HCT116 (cell line): ENCODE measurements around the gene FOXP1. TPM values are rescaled to one million over a fixed set of nuclear protein-coding genes. Genes with fewer than 3 reads are reported as not detected.

Experiments used
- ATAC-seq: fragments of 200-7000 bp; cut with Tn5 transposase; 2 replicates; pipeline ENCODE4 v1.9.1; 2020; ENCODE audit warnings: mild to moderate bottlenecking, moderate library complexity
- BruUV-seq: library from RNA; stranded (reverse); fragments of 400-500 nt; replicated peaks from 2 replicates; lab custom pipeline; 2021; lab: Mats Ljungman, UMichigan
- CTCF ChIA-PET: fragments of 300-600 bp; sonication (Branson Sonifier 250); formaldehyde crosslinking; loops from one replicate; lab custom pipeline; 2021; ENCODE audit warnings: antibody characterized with exemption; lab: Charles Lee
- POLR2A ChIA-PET: fragments of 300-600, 350-600 bp; sonication (Branson Sonifier 250); formaldehyde crosslinking; loops from one replicate; lab custom pipeline; 2021; ENCODE audit warnings: antibody characterized with exemption; lab: Charles Lee
- RAD21 ChIA-PET, 2 experiments: fragments of 300-600 bp; sonication (Branson Sonifier 250); formaldehyde crosslinking; loops; one replicate each; lab custom pipeline; 2023; ENCODE audit warnings: low total read pairs in 2 of 2; ENCODE audit not compliant: uncharacterized antibody in 2 of 2, unreplicated experiment in 2 of 2, low non-redundant PET in 1 of 2; lab: Charles Lee
- DNase-seq: peaks from one replicate; pipeline ENCODE4 v3.0.0-alpha.2; 2010; ENCODE audit warnings: low read depth, low spot score
- H2AFZ ChIP-seq: fragments of 200-600 bp; shearing (Covaris generic), sonication (generic); 2 replicates; pipeline ENCODE4 v1.6.1; 2017; ENCODE audit warnings: low read depth, mixed run types, mixed read lengths, antibody characterized with exemption, low read length; ENCODE audit not compliant: poor library complexity, severe bottlenecking
- H3K27ac ChIP-seq: 2 replicates; pipeline ENCODE4 v1.5.1; 2012; ENCODE audit warnings: low read depth, low read length
- H3K27me3 ChIP-seq: fragments of 200-600 bp; sonication (generic); 2 replicates; pipeline ENCODE4 v1.6.1; 2016; ENCODE audit warnings: mixed run types, low read length, mixed read lengths; ENCODE audit not compliant: insufficient read depth
- H3K36me3 ChIP-seq, 2 experiments: fragments of 200-500 bp in 1 of 2; fragments of 200-600 bp in 1 of 2; sonication (Bioruptor generic) in 1 of 2; sonication (generic) in 1 of 2; 2 replicates each; pipeline versions ENCODE4 v1.5.1 to v1.6.1; 2014 to 2016; ENCODE audit warnings: low read length in 2 of 2, inconsistent platforms in 1 of 2, mixed read lengths in 1 of 2, mixed run types in 1 of 2; ENCODE audit not compliant: insufficient read depth in 2 of 2, control insufficient read depth in 1 of 2
- H3K4me1 ChIP-seq, 2 experiments: fragments of 200-600 bp in 1 of 2; sonication (generic) in 1 of 2; 2 replicates each; pipeline versions ENCODE4 v1.5.1 to v1.6.1; 2012 to 2017; ENCODE audit warnings: low read length in 2 of 2, inconsistent platforms in 1 of 2, mild to moderate bottlenecking in 1 of 2, mixed read lengths in 1 of 2, mixed run types in 1 of 2, moderate library complexity in 1 of 2; ENCODE audit not compliant: insufficient read depth in 2 of 2, control insufficient read depth in 1 of 2
- H3K4me2 ChIP-seq: fragments of 200-600 bp; sonication (generic); 2 replicates; pipeline ENCODE4 v1.6.1; 2017; ENCODE audit warnings: mixed run types, low read length, mixed read lengths
- H3K4me3 ChIP-seq, 2 experiments: fragments of 200-600 bp in 1 of 2; sonication (generic) in 1 of 2; replicated peaks in 1 of 2; 2 replicates each; pipeline ENCODE4 v1.5.1; 2011 to 2016; ENCODE audit warnings: low read length in 2 of 2, control low read depth in 1 of 2, low read depth in 1 of 2, mild to moderate bottlenecking in 1 of 2, mixed read lengths in 1 of 2, mixed run types in 1 of 2
- H3K79me2 ChIP-seq: fragments of 200-600 bp; sonication (generic); 2 replicates; pipeline ENCODE4 v1.6.1; 2017; ENCODE audit warnings: mild to moderate bottlenecking, mixed run types, low read length, moderate library complexity, mixed read lengths; ENCODE audit not compliant: insufficient read depth
- H3K9ac ChIP-seq: fragments of 200-600 bp; sonication (generic); 2 replicates; pipeline ENCODE4 v1.6.1; 2016; ENCODE audit warnings: low read length, mixed read lengths
- H3K9me2 ChIP-seq: fragments of 200-600 bp; sonication (generic), shearing (Covaris generic); 2 replicates; pipeline ENCODE4 v1.6.1; 2017; ENCODE audit warnings: mixed run types, mild to moderate bottlenecking, moderate library complexity; ENCODE audit not compliant: insufficient read depth
- H3K9me3 ChIP-seq, 2 experiments: fragments of 200-500 bp in 1 of 2; fragments of 200-600 bp in 1 of 2; sonication (Bioruptor generic) in 1 of 2; sonication (generic) in 1 of 2; 2 replicates each; pipeline ENCODE4 v1.6.1; 2014 to 2017; ENCODE audit warnings: low read length in 2 of 2, mixed read lengths in 2 of 2, inconsistent platforms in 1 of 2, low read depth in 1 of 2, mild to moderate bottlenecking in 1 of 2, mixed run types in 1 of 2, moderate library complexity in 1 of 2; ENCODE audit not compliant: control insufficient read depth in 1 of 2, insufficient read depth in 1 of 2
- H4K20me1 ChIP-seq: fragments of 200-600 bp; sonication (generic), shearing (Covaris generic); 2 replicates; pipeline ENCODE4 v1.6.1; 2017; ENCODE audit warnings: mixed run types, mild to moderate bottlenecking, moderate library complexity; ENCODE audit not compliant: insufficient read depth
- CBX3 ChIP-seq: IDR thresholded peaks from 2 replicates; pipeline ENCODE4 v1.6.1; 2012; ENCODE audit warnings: low read depth
- CTCF ChIP-seq, 3 experiments: fragments of 200-600 bp in 1 of 3; sonication (generic) in 1 of 3; IDR thresholded peaks in 2 of 3; conservative IDR thresholded peaks in 1 of 3; 2 replicates each; pipeline ENCODE4 v1.5.1; 2012 to 2017; ENCODE audit warnings: low read depth in 2 of 3, low read length in 2 of 3, antibody characterized with exemption in 1 of 3, borderline replicate concordance in 1 of 3, control low read depth in 1 of 3, mild to moderate bottlenecking in 1 of 3, mixed read lengths in 1 of 3, mixed run types in 1 of 3, moderate library complexity in 1 of 3; ENCODE audit not compliant: insufficient read depth in 1 of 3
- EGR1 ChIP-seq: IDR thresholded peaks from 2 replicates; pipeline ENCODE4 v1.6.1; 2012; ENCODE audit warnings: low read depth
- ELF1 ChIP-seq: IDR thresholded peaks from 2 replicates; pipeline ENCODE4 v1.6.1; 2012; ENCODE audit warnings: low read depth, borderline replicate concordance
- EZH2 ChIP-seq: fragments of 200-600 bp; sonication (generic); IDR thresholded peaks from 2 replicates; pipeline ENCODE4 v1.6.1; 2017; ENCODE audit warnings: antibody characterized with exemption, mixed run types
- EZH2phosphoT487 ChIP-seq: fragments of 200-600 bp; IDR thresholded peaks from 2 replicates; pipeline ENCODE4 v1.6.1; 2018; ENCODE audit warnings: antibody characterized with exemption, borderline replicate concordance
- FOSL1 ChIP-seq: IDR thresholded peaks from 2 replicates; pipeline ENCODE4 v1.6.1; 2012; ENCODE audit warnings: low read depth
- JUND ChIP-seq: IDR thresholded peaks from 2 replicates; pipeline ENCODE4 v1.6.1; 2012
- POLR2A ChIP-seq: IDR thresholded peaks from 2 replicates; pipeline ENCODE4 v1.7.0; 2011; ENCODE audit warnings: borderline replicate concordance; ENCODE audit not compliant: insufficient read depth, insufficient read length; ENCODE audit errors: extremely low read depth
- POLR2AphosphoS5 ChIP-seq: IDR thresholded peaks from 2 replicates; pipeline ENCODE4 v1.6.1; 2011; ENCODE audit warnings: mild to moderate bottlenecking, low read depth, low read length, moderate library complexity
- REST ChIP-seq: IDR thresholded peaks from 2 replicates; pipeline ENCODE4 v1.6.1; 2012; ENCODE audit warnings: low read depth
- SIN3A ChIP-seq: IDR thresholded peaks from 2 replicates; pipeline ENCODE4 v1.6.1; 2012; ENCODE audit warnings: low read depth
- SP1 ChIP-seq: IDR thresholded peaks from 2 replicates; pipeline ENCODE4 v1.6.1; 2012; ENCODE audit warnings: low read depth
- SRF ChIP-seq: IDR thresholded peaks from 2 replicates; pipeline ENCODE4 v1.6.1; 2012; ENCODE audit warnings: low read depth
- TCF7L2 ChIP-seq: IDR thresholded peaks from 2 replicates; pipeline ENCODE4 v1.7.0; 2011; ENCODE audit warnings: borderline replicate concordance, inconsistent platforms; ENCODE audit not compliant: insufficient read depth, insufficient read length; ENCODE audit errors: extremely low read depth
- ZFX ChIP-seq: fragments of 450-650 bp; IDR thresholded peaks from 2 replicates; pipeline ENCODE4 v1.6.1; 2017
- ZNF274 ChIP-seq: fragments of 200-500 bp; sonication (Bioruptor generic); IDR thresholded peaks from 2 replicates; pipeline ENCODE4 v1.6.1; 2014; ENCODE audit warnings: mild to moderate bottlenecking, low read depth, low read length, inconsistent platforms
- intact Hi-C: fragments of 100-400 bp; cut with micrococcal nuclease; formaldehyde crosslinking; loops from 2 replicates; pipeline ENCODE4 v1.10.0; 2022
- total RNA-seq: library from RNA; stranded (reverse); gene quantifications from one replicate; pipeline ENCODE4 v1.2.1, GENCODE V29; 2021; ENCODE audit not compliant: unreplicated experiment

Gene FOXP1
- total RNA-seq, 1 experiment from 2014 or later: 11.4 TPM

GRCh38 chr3:70943886-70944285, 639.6 kb downstream of the FOXP1 start:
- no peaks in the 10 kb centered on the region for H4K20me1 ChIP-seq
- CTCF ChIA-PET: no interaction called here
- intact Hi-C loops: no loop called here
- H3K4me2 ChIP-seq: no peak overlapping the region
- no peaks in the 10 kb centered on the region for H3K4me1 ChIP-seq
- no peak overlapping the region for H3K4me3 ChIP-seq
- H3K36me3 ChIP-seq: no peaks in the 10 kb centered on the region
- no peak overlapping the region for H3K9ac ChIP-seq
- H3K9me3 ChIP-seq: no peaks in the 10 kb centered on the region
- no peak overlapping the region for H3K27ac ChIP-seq
- DNase-seq: no peak
- TF ChIP-seq SP1 (no peak), SIN3A (no peak), SRF (no peak), ZFX (no peak), EZH2phosphoT487 (no peak), EZH2 (no peak)
- RAD21 ChIA-PET: no interaction called here
- no peak overlapping the region for H2AFZ ChIP-seq
- ATAC-seq: no peak
- POLR2A ChIA-PET: no interaction called here
- no peaks in the 10 kb centered on the region for H3K9me2 ChIP-seq
- H3K79me2 ChIP-seq: no peaks in the 10 kb centered on the region
- no peaks in the 10 kb centered on the region for H3K27me3 ChIP-seq
- no TSS peak for BruUV-seq

GRCh38 chr3:70933105-70933810, 650.3 kb downstream of the FOXP1 start:
- ChIA-PET POLR2A (no interaction called here), CTCF (no interaction called here), RAD21 (no interaction called here)
- DNase-seq (no peak), ATAC-seq (no peak)
- no peak overlapping the region for H3K27ac ChIP-seq
- H3K9me2 ChIP-seq: no peaks in the 10 kb centered on the region
- no peaks in the 10 kb centered on the region for H3K79me2 ChIP-seq
- H3K36me3 ChIP-seq: no peaks in the 10 kb centered on the region
- H3K4me2 ChIP-seq: no peak overlapping the region
- H3K4me1 ChIP-seq: no peaks in the 10 kb centered on the region
- H3K9ac ChIP-seq: no peak overlapping the region
- no peaks in the 10 kb centered on the region for H3K9me3 ChIP-seq
- no peak overlapping the region for H2AFZ ChIP-seq
- H4K20me1 ChIP-seq: no peaks in the 10 kb centered on the region
- no TSS peak for BruUV-seq
- H3K4me3 ChIP-seq: no peak overlapping the region
- H3K27me3 ChIP-seq: no peaks in the 10 kb centered on the region
- intact Hi-C loops: no loop called here
- TF ChIP-seq ZNF274: no peak
- no peak for TF ChIP-seq EGR1
- no peak for TF ChIP-seq POLR2A
- no peak for TF ChIP-seq REST
- no peak for TF ChIP-seq CTCF (IDR thresholded peaks at IDR 0.05 in 2 of 3, conservative IDR thresholded peaks at IDR 0.05 in 1 of 3; ENCODE audit: borderline replicate concordance in 1 of 3, insufficient read depth in 1 of 3, low read depth in 2 of 3, low read length in 2 of 3)
- TF ChIP-seq TCF7L2: no peak
- no peak for TF ChIP-seq SIN3A
- TF ChIP-seq CBX3: no peak
- no peak for TF ChIP-seq FOSL1
- TF ChIP-seq ELF1: no peak
- no peak for TF ChIP-seq JUND
- no peak for TF ChIP-seq POLR2AphosphoS5
